ENCODE data around the gene NGEF.

NGEF gene

GRCh38 chr2:233036162-233036838, 23.2 kb upstream of the NGEF start:
- no peak overlapping the region for H3K4me3 ChIP-seq (ENCODE audit: low read length)
- TF ChIP-seq CTCF (IDR thresholded peaks at IDR 0.05; ENCODE audit: insufficient read depth, low read depth, low read length, missing control alignments) = no peak
- no peak for DNase-seq (ENCODE audit: low read depth)

GRCh38 chr2:233035426-233036161, 22.5 kb upstream of the NGEF start:
- H3K4me3 ChIP-seq (ENCODE audit: low read length) = no peak overlapping the region
- DNase-seq (ENCODE audit: low read depth) = no peak
- no peak for TF ChIP-seq CTCF (IDR thresholded peaks at IDR 0.05; ENCODE audit: insufficient read depth, low read depth, low read length, missing control alignments)

GRCh38 chr2:233034091-233034882, 21.2 kb upstream of the NGEF start:
- no peak for TF ChIP-seq CTCF (IDR thresholded peaks at IDR 0.05; ENCODE audit: insufficient read depth, low read depth, low read length, missing control alignments)
- no peak overlapping the region for H3K4me3 ChIP-seq (ENCODE audit: low read length)
- DNase-seq (ENCODE audit: low read depth) = no peak

GRCh38 chr2:233033672-233034071, 20.6 kb upstream of the NGEF start:
- TF ChIP-seq CTCF (IDR thresholded peaks at IDR 0.05; ENCODE audit: insufficient read depth, low read depth, low read length, missing control alignments) = no peak
- H3K4me3 ChIP-seq (ENCODE audit: low read length) = no peak overlapping the region
- DNase-seq (ENCODE audit: low read depth) = peak; percentile 51

- TF ChIP-seq CTCF (IDR thresholded peaks at IDR 0.05; ENCODE audit: insufficient read depth, low read depth, low read length, missing control alignments) = no peak
- no peak for DNase-seq (ENCODE audit: low read depth)
- H3K4me3 ChIP-seq (ENCODE audit: low read length) = no peak within 1 kb of the TSS
Observed at GRCh38 chr2:233032551-233033320, 19.7 kb upstream of the NGEF start, which contains the start of gene NEU2. Gene NEU2, plus strand, starts transcription at chr2:233032672. Its CDS starts 0 bp downstream, at chr2:233032672.
